Measurements from ENCODE around the gene ULK4.

- no peak for TF ChIP-seq SP1 (IDR thresholded peaks at IDR 0.05; ENCODE audit: low read depth)
- TF ChIP-seq ZNF274 (IDR thresholded peaks at IDR 0.05; ENCODE audit: low read depth, low read length) = no peak
- TF ChIP-seq CTCF (IDR thresholded peaks at IDR 0.05 in 2 of 3, conservative IDR thresholded peaks at IDR 0.05 in 1 of 3; ENCODE audit: borderline replicate concordance in 1 of 3, insufficient read depth in 1 of 3, low read depth in 2 of 3, low read length in 2 of 3) = no peak
- TF ChIP-seq POLR2A (IDR thresholded peaks at IDR 0.05; ENCODE audit: borderline replicate concordance, extremely low read depth, insufficient read depth, insufficient read length) = no peak
Observed at GRCh38 chr3:41819236-41819635, 142.7 kb downstream of the ULK4 start.
